Measurements from ENCODE around the gene DBH. TPM values are rescaled to one million over a fixed set of nuclear protein-coding genes. Genes with fewer than 3 reads are reported as not detected.

DBH gene
- polyA plus RNA-seq, 4 donors: 0.77 to 2.3 (median 1.7) TPM

DNA sequence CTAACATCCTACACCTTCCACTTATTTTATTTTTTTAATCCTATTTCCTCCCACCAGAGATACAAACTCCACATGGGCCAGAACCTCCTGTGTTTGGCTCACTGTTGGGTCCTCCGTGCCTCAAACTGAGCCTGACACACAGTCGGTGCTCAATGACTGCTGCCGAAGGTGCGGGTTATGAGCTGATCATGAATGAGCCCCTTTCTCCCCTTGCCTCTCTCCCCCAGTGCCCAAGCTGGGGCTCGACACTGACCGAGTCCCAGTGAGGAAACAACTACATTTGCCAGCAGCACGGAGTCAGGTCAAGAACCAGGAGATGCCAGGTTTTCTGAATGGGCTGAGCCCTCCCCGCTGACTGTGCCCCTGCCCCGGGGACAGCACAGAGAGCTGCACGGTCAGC, 57.0 kb downstream of the DBH start:
- DNase-seq (ENCODE audit: low read depth in 4 of 4, low spot score in 3 of 4): no peak

DNA sequence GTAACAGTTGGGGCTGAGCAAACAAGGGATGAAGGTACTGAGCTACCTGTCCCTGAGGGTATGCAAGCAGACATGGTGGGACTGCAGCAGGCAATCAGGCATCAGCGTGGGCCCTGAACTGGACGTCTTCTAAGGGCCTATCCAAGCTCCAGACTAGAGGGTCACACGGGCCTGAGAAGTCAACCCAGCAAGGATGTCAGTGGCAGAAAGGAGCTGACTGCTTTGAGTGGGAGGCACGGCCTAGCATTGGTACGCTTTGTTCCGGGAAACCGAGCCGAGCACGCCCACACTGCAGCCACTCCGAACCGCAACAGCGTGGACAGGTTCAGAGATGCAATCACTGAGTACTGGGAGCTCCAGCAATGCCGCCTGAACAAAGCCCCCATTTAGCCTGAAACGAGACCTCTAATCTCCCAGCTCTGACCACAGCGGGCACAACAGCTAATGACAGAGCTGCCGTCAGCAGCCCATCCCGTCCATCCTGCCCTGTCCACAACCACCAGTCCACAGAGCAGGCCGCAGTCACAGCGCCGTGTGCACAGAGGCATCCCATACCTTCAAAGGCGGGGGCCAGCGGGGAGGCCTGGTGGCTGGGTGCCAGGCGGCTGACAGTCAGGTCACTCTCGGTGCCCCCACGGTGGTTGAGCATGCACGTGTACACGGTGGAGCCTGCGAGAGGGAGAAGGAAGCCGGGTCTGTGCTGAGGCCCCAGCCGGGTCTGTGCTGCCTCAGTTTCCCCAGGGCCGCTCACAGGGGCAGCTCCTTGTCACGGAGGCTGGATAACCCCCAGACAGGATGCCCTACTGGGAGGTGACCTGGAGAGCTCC, 57.8 kb downstream of the DBH start:
- DNase-seq (ENCODE audit: low read depth in 4 of 4, low spot score in 3 of 4): no peak

DNA sequence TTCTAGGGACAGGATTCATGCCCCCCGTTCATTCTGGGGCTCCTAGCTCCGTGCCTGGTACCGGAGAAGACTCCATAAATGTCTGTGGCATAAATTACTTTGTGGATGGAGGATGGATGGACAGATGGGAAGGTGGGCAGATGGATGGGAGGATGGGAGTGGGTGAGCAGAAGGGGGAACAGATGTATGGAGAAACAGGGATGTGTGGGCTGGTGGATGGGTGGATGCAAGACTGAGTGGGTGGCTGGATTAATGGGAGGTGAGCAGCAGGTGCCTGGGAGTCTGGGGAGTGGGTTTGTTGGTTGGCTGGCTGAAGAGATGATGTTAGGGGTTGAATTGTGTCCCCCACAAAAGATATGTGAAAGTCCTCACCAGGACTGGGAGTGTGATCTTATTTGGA, 58.5 kb downstream of the DBH start:
- no peak for DNase-seq (ENCODE audit: low read depth in 4 of 4, low spot score in 3 of 4)

DNA sequence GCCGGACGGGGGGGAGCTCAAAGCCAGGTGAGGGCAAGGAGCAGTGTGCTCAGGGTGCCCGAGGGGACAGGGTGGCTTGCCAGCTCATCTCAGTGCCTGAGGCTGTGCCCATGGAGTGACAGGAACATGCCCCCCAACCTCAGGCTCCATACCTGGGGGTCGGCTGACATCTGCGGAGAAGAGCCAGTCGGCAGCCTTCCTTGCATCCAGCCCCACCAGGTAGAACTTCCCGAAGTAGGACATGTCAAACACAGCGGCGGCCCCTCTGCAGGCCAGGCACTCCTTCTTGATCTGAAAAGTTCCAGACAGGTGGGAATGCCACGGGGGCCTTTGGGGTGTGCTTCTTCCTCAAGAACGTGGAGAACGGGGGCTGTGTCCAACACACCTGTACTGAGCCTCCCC, 59.9 kb downstream of the DBH start:
- no peak for DNase-seq (ENCODE audit: low read depth in 4 of 4, low spot score in 3 of 4)

- no peak for DNase-seq (ENCODE audit: low read depth in 4 of 4, low spot score in 3 of 4)
Measured at GRCh38 chr9:133699546-133699945, 63.4 kb downstream of the DBH start.

- no peak for DNase-seq (ENCODE audit: low read depth in 4 of 4, low spot score in 3 of 4)
Measured at GRCh38 chr9:133700819-133701320, 64.7 kb downstream of the DBH start.

- no peak for DNase-seq (ENCODE audit: low read depth in 4 of 4, low spot score in 3 of 4)
Measured at GRCh38 chr9:133701321-133701980, 65.3 kb downstream of the DBH start.

DNA sequence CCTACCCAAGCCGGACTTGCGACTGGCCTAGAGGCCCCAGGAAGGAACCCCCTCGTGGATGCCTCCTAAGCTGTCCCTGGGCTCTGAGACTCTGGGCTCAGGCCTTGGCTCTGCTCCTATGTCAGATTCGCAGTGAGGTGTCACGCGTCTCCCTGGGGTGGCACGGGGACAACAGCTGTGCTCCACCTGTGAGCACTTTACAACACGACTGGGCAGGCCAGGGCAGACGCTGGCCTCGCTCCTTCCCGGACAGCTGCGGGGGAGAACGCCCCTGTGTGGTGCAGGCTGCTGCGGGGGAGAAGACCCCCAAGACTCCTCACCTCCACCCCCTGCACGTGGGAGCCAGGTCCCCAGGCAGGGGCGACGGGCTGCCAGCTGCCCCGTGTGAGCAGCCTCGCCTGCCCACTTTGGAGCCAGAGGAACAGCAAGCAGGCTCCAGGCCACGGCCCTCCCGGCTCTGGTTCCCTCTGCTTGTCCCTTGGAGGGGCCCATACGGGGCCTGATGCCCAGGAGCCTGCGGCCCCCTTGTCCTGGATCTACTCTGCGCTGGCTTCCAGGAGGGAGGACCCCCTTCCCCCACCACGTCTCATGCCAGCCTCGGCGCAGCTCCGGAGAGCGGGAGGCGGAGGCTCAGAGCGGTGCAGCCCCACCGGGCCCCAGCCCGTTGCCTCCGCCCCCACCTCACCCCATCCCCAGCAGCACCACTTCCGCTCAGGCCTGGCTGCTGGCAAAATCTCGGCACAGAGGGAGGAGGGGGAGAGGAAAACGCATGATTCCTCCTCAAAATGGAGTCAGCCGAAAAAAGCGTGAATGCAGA, 66.0 kb downstream of the DBH start:
- DNase-seq (ENCODE audit: low read depth in 4 of 4, low spot score in 3 of 4): no peak

- DNase-seq (ENCODE audit: low read depth in 4 of 4, low spot score in 3 of 4): no peak
Measured at GRCh38 chr9:133702798-133703590, 66.8 kb downstream of the DBH start.

GRCh38 chr9:133703591-133704399, 67.6 kb downstream of the DBH start:
- no peak for DNase-seq (ENCODE audit: low read depth in 4 of 4, low spot score in 3 of 4)

GRCh38 chr9:133704711-133705181, 68.6 kb downstream of the DBH start:
- DNase-seq (ENCODE audit: low read depth in 4 of 4, low spot score in 3 of 4): no peak

DNA sequence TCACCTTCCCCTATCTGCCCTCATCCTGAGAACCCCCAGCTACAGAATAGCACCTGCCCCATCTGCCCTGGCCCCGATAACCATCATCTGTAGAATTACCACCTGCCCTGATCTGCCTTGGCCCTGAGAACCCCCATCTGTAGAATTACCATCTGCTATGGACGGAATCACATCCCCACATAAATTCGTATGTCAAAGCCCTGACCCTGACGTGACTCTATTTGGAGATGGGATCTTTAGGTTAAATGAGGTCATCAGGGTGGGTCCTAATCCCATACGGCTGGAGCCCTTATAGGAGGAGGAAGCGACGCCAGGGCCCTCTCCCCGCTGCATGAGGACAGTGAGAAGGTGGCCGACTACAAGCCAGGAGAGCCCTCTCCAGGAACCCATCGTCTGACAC, 69.4 kb downstream of the DBH start:
- DNase-seq (ENCODE audit: low read depth in 4 of 4, low spot score in 3 of 4): no peak

DNA sequence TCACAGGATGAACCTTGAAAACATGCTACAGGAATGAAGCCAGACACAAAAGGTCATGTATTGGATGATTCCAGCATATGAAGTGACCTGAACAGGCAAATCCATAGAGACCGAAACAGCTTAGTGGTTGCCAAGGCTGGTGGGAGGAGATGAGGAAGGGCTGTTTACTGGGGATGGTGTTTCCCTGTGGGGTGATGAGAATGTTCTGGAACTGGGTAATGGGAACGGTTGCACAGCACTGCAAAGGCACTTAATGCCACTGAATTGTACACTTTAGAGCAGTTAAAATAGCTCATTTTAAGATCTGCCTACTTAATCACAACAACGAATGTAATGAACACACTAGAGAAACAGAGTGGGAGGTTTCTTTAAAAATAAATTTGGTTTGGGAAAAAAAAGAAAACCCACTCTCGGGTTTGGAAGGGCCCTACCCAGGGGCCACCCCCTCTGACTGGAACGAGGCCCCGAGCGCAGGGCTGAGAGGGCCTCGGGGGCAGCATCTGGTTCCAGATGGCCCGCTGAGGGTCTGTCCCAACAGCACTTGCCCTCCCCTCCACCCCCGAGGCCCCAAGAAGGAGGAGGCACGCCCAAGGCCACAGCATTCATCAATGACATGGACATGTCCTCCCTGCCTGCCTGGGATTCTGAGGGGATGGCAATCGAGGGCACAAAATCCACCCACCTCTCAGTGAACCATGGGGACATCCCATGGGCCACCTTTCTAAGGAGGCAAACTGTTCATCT, 70.3 kb downstream of the DBH start:
- no peak for DNase-seq (ENCODE audit: low read depth in 4 of 4, low spot score in 3 of 4)

DNA sequence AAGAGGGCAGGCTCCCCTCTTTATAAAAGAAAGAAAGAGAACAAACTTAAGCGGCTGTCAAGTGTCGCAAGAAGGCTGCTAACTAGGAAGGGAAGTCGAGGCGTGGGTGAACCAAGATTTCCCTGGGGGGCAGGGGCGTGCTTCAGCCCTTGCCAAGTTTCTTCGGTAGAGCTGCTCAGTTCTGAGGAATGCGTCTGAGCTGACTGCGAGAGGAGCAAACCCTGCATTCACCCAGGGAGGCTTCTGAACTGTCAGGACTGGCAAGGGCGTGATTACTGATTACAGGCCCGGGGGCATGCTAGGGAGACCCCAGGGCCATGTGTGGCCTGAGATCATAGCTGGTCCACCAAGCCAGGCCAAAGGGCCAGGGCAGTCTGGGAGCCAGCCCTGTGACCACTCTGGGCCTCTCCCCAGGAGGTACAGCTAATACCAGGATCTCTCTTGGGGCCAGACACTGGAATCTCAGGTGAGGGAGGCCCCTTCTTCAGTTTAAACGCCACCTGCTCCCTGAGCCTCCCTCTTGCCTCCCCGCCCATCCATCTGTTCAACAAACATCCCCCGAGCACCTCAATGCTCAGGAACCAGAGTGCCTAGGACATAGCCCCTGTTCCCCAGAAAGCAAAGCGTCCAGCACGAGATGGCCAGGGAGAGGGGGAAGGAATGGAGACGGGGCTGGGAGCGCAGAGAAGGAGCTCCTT, 71.1 kb downstream of the DBH start:
- no peak for DNase-seq (ENCODE audit: low read depth in 4 of 4, low spot score in 3 of 4)

DNA sequence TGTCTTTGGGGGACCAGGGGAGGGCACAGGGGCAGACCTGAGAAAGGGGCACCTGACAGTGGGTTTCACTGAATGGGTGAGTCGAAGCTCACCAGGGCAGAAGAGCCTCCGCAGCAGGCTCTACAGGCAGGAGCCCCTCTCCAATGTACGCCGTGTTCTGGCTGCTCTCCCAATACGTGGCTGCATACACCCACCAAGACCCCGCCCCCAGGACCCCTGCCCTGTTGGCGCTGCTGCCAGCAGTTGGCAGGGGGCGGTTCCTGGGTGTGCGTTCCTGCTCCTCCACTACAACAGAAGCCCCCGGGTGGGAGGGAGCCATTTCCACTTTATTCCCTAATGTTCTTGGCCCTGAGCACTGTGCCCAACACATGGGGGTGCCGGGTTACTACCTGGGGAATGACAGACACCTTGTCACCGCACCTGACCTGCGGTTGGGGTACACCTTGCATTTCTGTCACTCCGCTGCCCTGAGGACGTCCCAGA, 71.6 kb downstream of the DBH start:
- DNase-seq (ENCODE audit: low read depth in 4 of 4, low spot score in 3 of 4): no peak

- no peak for DNase-seq (ENCODE audit: low read depth in 4 of 4, low spot score in 3 of 4)
Measured at GRCh38 chr9:133708246-133709014, 72.3 kb downstream of the DBH start.

Measured in left renal pelvis (tissue), 4 donors.